ENCODE measurements around the gene ELFN1.

The ELFN1 gene

GRCh38 chr7:1643270-1644092, 26.6 kb upstream of the ELFN1 start:
- DNase-seq, result no peak

- no peak for DNase-seq
Measured at GRCh38 chr7:1644341-1645070, 25.6 kb upstream of the ELFN1 start.

GRCh38 chr7:1645071-1645409, 25.0 kb upstream of the ELFN1 start:
- no peak for DNase-seq

- no peak for DNase-seq
Measured at GRCh38 chr7:1645476-1645875, 24.6 kb upstream of the ELFN1 start.

- no peak for DNase-seq
Measured at GRCh38 chr7:1646391-1646790, 23.7 kb upstream of the ELFN1 start.

GRCh38 chr7:1646957-1647891, 22.9 kb upstream of the ELFN1 start:
- DNase-seq, result no peak

- no peak for DNase-seq
Measured at GRCh38 chr7:1647961-1648672, 22.0 kb upstream of the ELFN1 start.

- DNase-seq, result no peak
Measured at GRCh38 chr7:1649751-1650326, 20.2 kb upstream of the ELFN1 start.

- no peak for DNase-seq
Measured at GRCh38 chr7:1650363-1651030, 19.6 kb upstream of the ELFN1 start.

GRCh38 chr7:1651031-1651446, 19.0 kb upstream of the ELFN1 start:
- DNase-seq, result no peak

GRCh38 chr7:1651891-1652290, 18.2 kb upstream of the ELFN1 start:
- DNase-seq, result no peak

- no peak for DNase-seq
Measured at GRCh38 chr7:1653500-1653899, 16.6 kb upstream of the ELFN1 start.

GRCh38 chr7:1654111-1654510, 16.0 kb upstream of the ELFN1 start:
- no peak for DNase-seq

- no peak for DNase-seq
Measured at GRCh38 chr7:1654738-1655475, 15.2 kb upstream of the ELFN1 start.

- DNase-seq, result no peak
Measured at GRCh38 chr7:1659696-1660095, 10.4 kb upstream of the ELFN1 start.

GRCh38 chr7:1661461-1661860, 8.6 kb upstream of the ELFN1 start:
- DNase-seq, result no peak

- DNase-seq, result no peak
Measured at GRCh38 chr7:1662101-1662500, 8.0 kb upstream of the ELFN1 start.

GRCh38 chr7:1662767-1663166, 7.3 kb upstream of the ELFN1 start:
- no peak for DNase-seq

GRCh38 chr7:1663223-1663622, 6.9 kb upstream of the ELFN1 start:
- DNase-seq, result no peak

GRCh38 chr7:1663857-1664651, 6.0 kb upstream of the ELFN1 start:
- DNase-seq, result no peak

Measured in suppressor macrophage treated with lipopolysaccharide for 4 hours (primary cell).